ENCODE measurements around the gene EMC10.
"Not testable (repeated sequence)": the region's sequence is repeated elsewhere in the genome, so short reads cannot be mapped to it uniquely, and the experiment has no call there.

Gene EMC10

DNA sequence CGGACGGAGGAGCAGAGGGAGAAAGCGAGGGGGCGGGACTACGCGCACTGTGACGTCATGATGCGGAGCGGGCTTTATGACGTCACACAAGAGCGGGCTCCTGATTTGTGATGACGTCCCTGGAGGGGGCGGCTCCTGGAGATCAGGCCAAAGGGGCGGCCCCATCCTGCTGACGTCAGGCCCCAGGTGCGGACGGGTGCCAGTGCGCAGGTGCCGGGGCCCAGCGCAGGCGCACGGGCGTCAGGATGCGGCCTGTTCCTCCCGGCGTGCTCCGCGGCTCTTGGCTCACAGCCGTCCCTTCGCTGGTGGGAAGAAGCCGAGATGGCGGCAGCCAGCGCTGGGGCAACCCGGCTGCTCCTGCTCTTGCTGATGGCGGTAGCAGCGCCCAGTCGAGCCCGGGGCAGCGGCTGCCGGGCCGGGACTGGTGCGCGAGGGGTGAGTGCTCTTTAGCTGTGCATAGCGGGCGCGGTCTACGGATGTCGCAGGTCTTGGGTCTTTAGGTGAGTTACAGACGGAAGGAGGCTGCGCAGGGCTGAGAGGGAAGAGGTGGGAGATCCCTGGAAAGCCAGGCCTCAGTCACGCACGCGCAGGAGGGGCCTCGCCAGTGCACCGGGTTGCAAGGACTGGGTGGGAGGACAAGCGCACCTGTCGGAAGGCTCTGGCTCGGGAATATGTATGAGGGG is at the start of gene EMC10, which contains the start of gene GARIN5A:
Gene EMC10, plus strand, starts transcription at position 284 of the 683 bp plus-strand sequence. Its CDS starts 38 bp downstream, at position 322.
Gene GARIN5A, minus strand, starts transcription at position 625 of the 683 bp plus-strand sequence. Its CDS starts 460 bp downstream, at position 165.
- DNase-seq: peak; percentile 97

GRCh38 chr19:50427318-50427925 is 48.9 kb upstream of the EMC10 start:
- DNase-seq: no peak

DNA sequence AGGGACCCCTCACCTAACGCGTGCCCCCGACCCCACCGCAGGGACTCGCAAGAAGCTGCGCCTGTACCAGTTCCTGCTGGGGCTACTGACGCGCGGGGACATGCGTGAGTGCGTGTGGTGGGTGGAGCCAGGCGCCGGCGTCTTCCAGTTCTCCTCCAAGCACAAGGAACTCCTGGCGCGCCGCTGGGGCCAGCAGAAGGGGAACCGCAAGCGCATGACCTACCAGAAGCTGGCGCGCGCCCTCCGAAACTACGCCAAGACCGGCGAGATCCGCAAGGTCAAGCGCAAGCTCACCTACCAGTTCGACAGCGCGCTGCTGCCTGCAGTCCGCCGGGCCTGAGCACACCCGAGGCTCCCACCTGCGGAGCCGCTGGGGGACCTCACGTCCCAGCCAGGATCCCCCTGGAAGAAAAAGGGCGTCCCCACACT is 48.3 kb upstream of the EMC10 start:
- DNase-seq: peak; percentile 51

GRCh38 chr19:50428772-50429463 is 47.4 kb upstream of the EMC10 start:
- no peak for DNase-seq

DNA sequence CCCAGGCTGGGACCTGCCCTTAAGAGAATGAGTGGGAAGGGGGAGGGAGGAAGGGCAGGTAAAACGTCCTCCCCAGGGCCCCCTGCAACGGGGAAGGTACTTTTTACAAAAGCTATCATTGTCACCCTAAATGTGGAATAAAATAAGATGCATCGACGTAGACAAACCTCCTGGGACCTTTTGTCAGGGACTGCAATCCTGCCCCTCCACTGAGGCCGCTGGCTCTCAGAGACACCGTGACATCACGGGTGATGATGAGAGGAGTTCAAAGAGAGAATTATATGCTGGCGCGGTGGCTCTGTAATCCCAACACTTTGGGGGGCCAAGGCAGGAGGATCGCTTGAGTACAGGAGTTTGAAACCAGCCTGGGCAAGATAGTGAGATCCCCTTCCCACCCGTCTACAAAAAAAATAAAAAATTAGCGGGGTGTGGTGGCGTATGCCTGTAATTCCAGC is 45.4 kb upstream of the EMC10 start:
- DNase-seq: no peak

DNA sequence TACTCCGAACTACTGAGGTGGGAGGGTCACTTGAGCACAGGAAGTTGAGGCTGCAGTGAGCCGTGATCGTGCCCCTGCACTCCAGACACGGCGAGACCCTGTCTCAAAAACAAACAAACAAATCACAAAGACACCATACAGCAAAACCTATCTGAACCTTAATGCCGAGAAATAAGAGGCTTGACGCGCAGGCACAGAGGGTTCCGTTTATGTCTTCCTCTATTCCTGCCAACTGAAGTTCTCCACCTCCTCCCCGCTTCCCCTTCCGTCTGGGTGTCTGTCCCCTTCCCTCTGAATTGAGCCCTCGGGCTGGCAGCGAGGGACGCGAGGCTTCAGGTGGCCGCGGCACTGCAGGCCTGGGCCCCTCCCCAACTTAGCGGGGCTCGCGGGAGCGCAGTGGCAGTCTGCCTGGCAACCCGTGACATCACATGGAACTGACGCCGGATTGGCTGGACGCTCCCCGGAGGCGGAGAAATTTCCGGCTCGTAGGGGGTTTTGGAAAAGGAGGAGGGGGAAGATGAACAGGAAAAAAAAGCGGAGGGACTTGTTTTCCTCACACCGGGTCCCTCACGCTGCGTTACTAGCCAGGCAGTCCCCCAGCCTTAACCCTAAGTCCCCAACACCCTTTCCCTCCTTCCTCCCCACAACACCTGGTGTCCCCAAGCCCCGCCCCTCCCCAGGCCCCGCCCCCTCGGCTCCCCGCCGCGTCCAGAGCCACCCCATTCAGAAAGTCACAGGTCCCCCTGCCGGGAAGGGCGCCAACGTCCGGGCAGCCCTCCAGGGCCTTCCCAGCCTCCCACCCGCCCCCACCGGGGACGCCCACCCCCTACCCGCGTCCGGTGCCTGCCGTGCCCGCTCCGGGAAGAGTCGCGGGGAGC is 44.7 kb upstream of the EMC10 start:
- DNase-seq: peak; percentile 92

GRCh38 chr19:50432221-50433028 is 43.9 kb upstream of the EMC10 start, which contains the start of gene MYBPC2:
TSS of gene MYBPC2 (plus strand) at chr19:50432892. CDS start at chr19:50432954, 62 bp downstream.
- DNase-seq: no peak

GRCh38 chr19:50433201-50434180 is 42.8 kb upstream of the EMC10 start:
- DNase-seq: no peak

DNA sequence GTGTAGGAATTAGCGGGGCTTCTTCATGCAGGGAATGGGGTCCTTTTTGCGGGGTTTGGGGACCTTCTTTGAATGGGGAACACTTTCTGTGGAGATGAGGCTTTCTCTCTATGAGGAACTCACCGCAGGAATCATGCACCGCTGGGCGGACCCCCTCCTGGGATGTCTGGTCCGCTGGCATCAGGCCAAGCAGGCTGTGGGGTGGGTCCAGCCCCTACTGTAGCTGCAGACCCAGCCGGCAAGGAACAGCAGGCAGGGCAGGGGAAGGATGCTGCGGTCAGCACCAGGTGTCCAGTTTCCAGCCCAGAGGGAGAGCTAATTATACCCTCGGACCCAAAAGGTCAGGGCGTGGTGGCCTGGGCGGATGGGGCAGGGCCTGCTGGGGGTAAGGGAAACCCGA is 41.8 kb upstream of the EMC10 start:
- no peak for DNase-seq

DNA sequence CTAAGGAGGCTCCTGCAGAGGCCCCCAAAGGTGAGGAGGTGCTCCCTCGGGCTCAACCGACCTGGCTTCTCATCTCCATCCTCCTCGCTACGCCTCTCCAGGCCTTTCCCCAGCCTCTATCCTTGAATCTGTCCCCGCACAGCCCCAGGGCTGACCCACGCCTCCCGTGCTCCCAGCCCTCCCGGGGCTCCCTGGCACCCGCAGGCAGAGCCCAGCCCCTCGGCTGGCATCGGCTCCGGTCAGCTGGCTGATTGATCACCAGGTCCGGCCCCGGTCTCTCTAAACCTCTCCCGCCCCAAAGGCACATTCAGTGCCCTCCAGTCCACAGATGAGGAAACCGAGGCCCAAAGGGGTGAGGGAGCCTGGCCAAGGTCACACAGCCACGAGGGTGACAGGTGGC is 41.1 kb upstream of the EMC10 start:
- DNase-seq: no peak

GRCh38 chr19:50435627-50436026 is 40.7 kb upstream of the EMC10 start:
- DNase-seq: no peak

GRCh38 chr19:50437862-50438449 is 38.4 kb upstream of the EMC10 start:
- no peak for DNase-seq

- not testable (repeated sequence) for DNase-seq
Measured at GRCh38 chr19:50439130-50439529, 37.2 kb upstream of the EMC10 start.

- DNase-seq: no peak
Measured at GRCh38 chr19:50444059-50444458, 32.2 kb upstream of the EMC10 start.

DNA sequence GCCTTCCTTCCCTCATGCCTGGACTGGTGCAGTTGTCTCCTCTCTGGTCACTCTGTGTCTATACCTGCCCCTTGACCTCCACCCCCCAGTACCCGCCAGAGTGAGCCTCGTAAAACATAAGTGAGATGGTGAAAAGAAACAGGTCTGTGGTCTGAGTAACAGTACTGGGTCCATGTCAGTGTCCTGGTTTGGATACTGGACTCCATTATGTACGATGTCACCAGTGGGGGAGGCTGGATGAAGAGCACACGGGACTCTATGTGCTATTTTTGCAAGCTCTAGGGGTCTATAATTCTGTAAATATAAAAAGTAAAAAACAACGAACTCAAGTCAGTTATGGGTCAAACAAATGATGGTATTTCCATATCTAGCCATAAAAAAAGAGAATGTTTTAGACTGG is 29.3 kb upstream of the EMC10 start:
- no peak for DNase-seq

- DNase-seq: no peak
Measured at GRCh38 chr19:50447750-50448149, 28.6 kb upstream of the EMC10 start.

GRCh38 chr19:50449236-50449899 is 26.9 kb upstream of the EMC10 start:
- no peak for DNase-seq

- DNase-seq: no peak
Measured at GRCh38 chr19:50450369-50451222, 25.7 kb upstream of the EMC10 start.

DNA sequence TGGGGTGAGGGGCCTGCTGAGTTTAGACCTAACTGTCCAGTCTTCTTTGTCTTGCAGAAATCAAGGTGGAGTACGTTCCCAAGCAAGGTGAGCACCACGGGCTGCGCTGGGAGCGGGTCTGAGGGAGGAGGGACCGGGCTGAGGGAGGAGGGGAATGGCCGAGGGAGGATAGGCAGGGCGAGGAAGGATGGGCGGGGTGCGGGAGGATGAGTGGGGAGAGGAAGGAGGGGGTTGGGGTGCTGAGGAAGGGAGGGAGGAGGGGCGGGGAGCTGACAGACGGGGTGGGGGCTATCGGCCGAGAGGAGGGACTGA is 25.1 kb upstream of the EMC10 start:
- DNase-seq: no peak
